ENCODE results near the gene LIMK2. TPM values are rescaled to one million over a fixed set of nuclear protein-coding genes. Genes with fewer than 3 reads are reported as not detected.

LIMK2 gene
- total RNA-seq, 1 donor from 2014 or later = 18.4 TPM

DNA sequence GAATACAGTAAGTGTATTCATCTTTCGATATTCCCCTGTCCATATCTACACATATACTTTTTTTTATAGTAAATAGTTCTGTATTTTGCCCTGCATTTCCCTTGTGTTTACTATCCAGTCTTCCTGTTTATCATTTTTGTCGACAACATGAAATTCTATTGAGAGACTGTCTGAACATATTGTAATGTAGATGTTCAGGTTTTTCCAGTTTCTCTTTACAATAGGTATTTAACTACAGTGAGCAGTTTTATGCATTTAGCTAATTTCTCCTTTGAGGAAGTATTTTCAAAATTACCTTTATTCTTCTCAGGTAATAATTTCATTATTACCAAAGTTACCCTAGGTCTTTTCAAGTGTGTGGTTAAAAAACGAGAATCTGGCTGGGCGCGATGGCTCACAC is 63.5 kb downstream of the LIMK2 start:
- H3K36me3 ChIP-seq = peaks cover 55 to 81% of the 10 kb centered on the region in 2 donors
- H3K27ac ChIP-seq = no peak overlapping the region
- intact Hi-C loops (cut with DNase I) = no loop called here
- TF ChIP-seq, protein P1, sequence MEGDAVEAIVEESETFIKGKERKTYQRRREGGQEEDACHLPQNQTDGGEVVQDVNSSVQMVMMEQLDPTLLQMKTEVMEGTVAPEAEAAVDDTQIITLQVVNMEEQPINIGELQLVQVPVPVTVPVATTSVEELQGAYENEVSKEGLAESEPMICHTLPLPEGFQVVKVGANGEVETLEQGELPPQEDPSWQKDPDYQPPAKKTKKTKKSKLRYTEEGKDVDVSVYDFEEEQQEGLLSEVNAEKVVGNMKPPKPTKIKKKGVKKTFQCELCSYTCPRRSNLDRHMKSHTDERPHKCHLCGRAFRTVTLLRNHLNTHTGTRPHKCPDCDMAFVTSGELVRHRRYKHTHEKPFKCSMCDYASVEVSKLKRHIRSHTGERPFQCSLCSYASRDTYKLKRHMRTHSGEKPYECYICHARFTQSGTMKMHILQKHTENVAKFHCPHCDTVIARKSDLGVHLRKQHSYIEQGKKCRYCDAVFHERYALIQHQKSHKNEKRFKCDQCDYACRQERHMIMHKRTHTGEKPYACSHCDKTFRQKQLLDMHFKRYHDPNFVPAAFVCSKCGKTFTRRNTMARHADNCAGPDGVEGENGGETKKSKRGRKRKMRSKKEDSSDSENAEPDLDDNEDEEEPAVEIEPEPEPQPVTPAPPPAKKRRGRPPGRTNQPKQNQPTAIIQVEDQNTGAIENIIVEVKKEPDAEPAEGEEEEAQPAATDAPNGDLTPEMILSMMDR (IDR thresholded peaks at IDR 0.05) = no peak
- H3K9me3 ChIP-seq = no peaks in the 10 kb centered on the region
- no peaks in the 10 kb centered on the region for H3K27me3 ChIP-seq
- no peak for DNase-seq (ENCODE audit: low spot score in 2 of 2)
- no peak overlapping the region for H3K4me3 ChIP-seq
- no peaks in the 10 kb centered on the region for H3K4me1 ChIP-seq

DNA sequence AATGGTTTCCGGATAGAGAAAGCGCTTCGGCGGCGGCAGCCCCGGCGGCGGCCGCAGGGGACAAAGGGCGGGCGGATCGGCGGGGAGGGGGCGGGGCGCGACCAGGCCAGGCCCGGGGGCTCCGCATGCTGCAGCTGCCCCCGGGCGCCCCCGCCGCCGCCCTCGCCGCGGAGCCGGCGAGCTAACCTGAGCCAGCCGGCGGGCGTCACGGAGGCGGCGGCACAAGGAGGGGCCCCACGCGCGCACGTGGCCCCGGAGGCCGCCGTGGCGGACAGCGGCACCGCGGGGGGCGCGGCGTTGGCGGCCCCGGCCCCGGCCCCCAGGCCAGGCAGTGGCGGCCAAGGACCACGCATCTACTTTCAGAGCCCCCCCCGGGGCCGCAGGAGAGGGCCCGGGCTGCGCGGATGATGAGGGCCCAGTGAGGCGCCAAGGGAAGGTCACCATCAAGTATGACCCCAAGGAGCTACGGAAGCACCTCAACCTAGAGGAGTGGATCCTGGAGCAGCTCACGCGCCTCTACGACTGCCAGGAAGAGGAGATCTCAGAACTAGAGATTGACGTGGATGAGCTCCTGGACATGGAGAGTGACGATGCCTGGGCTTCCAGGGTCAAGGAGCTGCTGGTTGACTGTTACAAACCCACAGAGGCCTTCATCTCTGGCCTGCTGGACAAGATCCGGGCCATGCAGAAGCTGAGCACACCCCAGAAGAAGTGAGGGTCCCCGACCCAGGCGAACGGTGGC is 64.5 kb downstream of the LIMK2 start:
- no peak overlapping the region for H3K27ac ChIP-seq
- TF ChIP-seq, protein P1 (IDR thresholded peaks at IDR 0.05) = no peak
- H3K27me3 ChIP-seq = no peaks in the 10 kb centered on the region
- H3K4me3 ChIP-seq = no peak overlapping the region
- intact Hi-C loops (cut with DNase I) = no loop called here
- DNase-seq (ENCODE audit: low spot score in 2 of 2) = no peak
- H3K4me1 ChIP-seq = no peaks in the 10 kb centered on the region
- no peaks in the 10 kb centered on the region for H3K9me3 ChIP-seq
- peaks cover 58 to 86% of the 10 kb centered on the region in 2 donors for H3K36me3 ChIP-seq

DNA sequence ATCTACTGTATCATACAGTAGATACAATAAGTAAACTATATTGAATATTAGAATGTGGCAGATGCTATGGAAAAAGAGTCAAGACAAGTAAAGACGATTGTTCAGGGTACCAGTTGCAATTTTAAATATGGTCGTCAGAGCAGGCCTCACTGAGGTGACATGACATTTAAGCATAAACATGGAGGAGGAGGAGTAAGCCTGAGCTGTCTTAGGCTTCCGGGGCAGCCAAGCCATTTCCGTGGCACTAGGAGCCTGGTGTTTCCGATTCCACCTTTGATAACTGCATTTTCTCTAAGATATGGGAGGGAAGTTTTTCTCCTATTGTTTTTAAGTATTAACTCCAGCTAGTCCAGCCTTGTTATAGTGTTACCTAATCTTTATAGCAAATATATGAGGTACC is 65.6 kb downstream of the LIMK2 start:
- no peak for DNase-seq (ENCODE audit: low spot score in 2 of 2)
- H3K4me3 ChIP-seq = no peak overlapping the region
- intact Hi-C loops (cut with DNase I) = no loop called here
- no peaks in the 10 kb centered on the region for H3K9me3 ChIP-seq
- TF ChIP-seq, protein P1 (IDR thresholded peaks at IDR 0.05) = no peak
- H3K4me1 ChIP-seq = no peaks in the 10 kb centered on the region
- no peak overlapping the region for H3K27ac ChIP-seq
- peaks cover 65 to 89% of the 10 kb centered on the region in 2 donors for H3K36me3 ChIP-seq
- H3K27me3 ChIP-seq = no peaks in the 10 kb centered on the region

DNA sequence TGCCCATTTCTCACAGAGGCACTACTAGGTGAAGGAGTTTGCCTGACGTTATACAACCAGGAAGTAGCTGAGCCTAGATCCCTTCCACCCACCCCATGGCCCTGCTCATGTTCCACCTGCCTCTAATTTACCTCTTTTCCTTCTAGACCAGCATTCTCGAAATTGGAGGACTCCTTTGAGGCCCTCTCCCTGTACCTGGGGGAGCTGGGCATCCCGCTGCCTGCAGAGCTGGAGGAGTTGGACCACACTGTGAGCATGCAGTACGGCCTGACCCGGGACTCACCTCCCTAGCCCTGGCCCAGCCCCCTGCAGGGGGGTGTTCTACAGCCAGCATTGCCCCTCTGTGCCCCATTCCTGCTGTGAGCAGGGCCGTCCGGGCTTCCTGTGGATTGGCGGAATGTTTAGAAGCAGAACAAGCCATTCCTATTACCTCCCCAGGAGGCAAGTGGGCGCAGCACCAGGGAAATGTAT is 66.1 kb downstream of the LIMK2 start:
- no peaks in the 10 kb centered on the region for H3K4me1 ChIP-seq
- TF ChIP-seq, protein P1 (IDR thresholded peaks at IDR 0.05) = no peak
- no peak for DNase-seq (ENCODE audit: low spot score in 2 of 2)
- H3K4me3 ChIP-seq = no peak overlapping the region
- H3K9me3 ChIP-seq = no peaks in the 10 kb centered on the region
- intact Hi-C loops (cut with DNase I) = no loop called here
- H3K27me3 ChIP-seq = no peaks in the 10 kb centered on the region
- peaks cover 67 to 89% of the 10 kb centered on the region in 2 donors for H3K36me3 ChIP-seq
- no peak overlapping the region for H3K27ac ChIP-seq

DNA sequence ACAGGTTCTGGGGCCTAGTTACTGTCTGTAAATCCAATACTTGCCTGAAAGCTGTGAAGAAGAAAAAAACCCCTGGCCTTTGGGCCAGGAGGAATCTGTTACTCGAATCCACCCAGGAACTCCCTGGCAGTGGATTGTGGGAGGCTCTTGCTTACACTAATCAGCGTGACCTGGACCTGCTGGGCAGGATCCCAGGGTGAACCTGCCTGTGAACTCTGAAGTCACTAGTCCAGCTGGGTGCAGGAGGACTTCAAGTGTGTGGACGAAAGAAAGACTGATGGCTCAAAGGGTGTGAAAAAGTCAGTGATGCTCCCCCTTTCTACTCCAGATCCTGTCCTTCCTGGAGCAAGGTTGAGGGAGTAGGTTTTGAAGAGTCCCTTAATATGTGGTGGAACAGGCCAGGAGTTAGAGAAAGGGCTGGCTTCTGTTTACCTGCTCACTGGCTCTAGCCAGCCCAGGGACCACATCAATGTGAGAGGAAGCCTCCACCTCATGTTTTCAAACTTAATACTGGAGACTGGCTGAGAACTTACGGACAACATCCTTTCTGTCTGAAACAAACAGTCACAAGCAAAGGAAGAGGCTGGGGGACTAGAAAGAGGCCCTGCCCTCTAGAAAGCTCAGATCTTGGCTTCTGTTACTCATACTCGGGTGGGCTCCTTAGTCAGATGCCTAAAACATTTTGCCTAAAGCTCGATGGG is 66.7 kb downstream of the LIMK2 start:
- H3K9me3 ChIP-seq = no peaks in the 10 kb centered on the region
- H3K4me3 ChIP-seq = no peak overlapping the region
- TF ChIP-seq, protein P1 (IDR thresholded peaks at IDR 0.05) = no peak
- intact Hi-C loops (cut with DNase I) = no loop called here
- no peaks in the 10 kb centered on the region for H3K27me3 ChIP-seq
- DNase-seq (ENCODE audit: low spot score in 2 of 2) = no peak
- peak overlapping the region; percentile 2 to 32 for H3K27ac ChIP-seq
- H3K4me1 ChIP-seq = no peaks in the 10 kb centered on the region
- peaks cover 62 to 89% of the 10 kb centered on the region in 2 donors for H3K36me3 ChIP-seq

Data from ascending aorta (tissue), 2 donors.